WTC11 (cell line): Measurements from ENCODE around the gene SMOC1. TPM values are rescaled to one million over a fixed set of nuclear protein-coding genes. Genes with fewer than 3 reads are reported as not detected.

Experiments
- ATAC-seq: fragments of 200-7000 bp; cut with Tn5 transposase; 2 replicates; pipeline ENCODE4 v1.10.0; 2021; ENCODE audit warnings: mild to moderate bottlenecking, moderate library complexity
- CTCF ChIA-PET: fragments of 300-600 bp; sonication (Branson Sonifier 250); formaldehyde crosslinking; loops from one replicate; lab custom pipeline; 2021; ENCODE audit warnings: antibody characterized with exemption; lab: Charles Lee
- POLR2A ChIA-PET: fragments of 350-600 bp; sonication (Branson Sonifier 250); formaldehyde crosslinking; loops from one replicate; lab custom pipeline; 2021; ENCODE audit warnings: antibody characterized with exemption; lab: Charles Lee
- DNase-seq: peaks from one replicate; pipeline ENCODE4 v3.0.0; 2021; ENCODE audit warnings: low spot score
- H3K27ac Mint-ChIP-seq: 2 replicates; pipeline ENCODE4 v1.8.0; 2021; ENCODE audit warnings: mixed read lengths
- H3K27me3 Mint-ChIP-seq: 2 replicates; pipeline ENCODE4 v1.8.0; 2021; ENCODE audit warnings: low read depth, mild to moderate bottlenecking, moderate library complexity, mixed read lengths
- H3K36me3 Mint-ChIP-seq: 2 replicates; pipeline ENCODE4 v1.8.0; 2021; ENCODE audit warnings: mixed read lengths
- H3K4me1 Mint-ChIP-seq: 2 replicates; pipeline ENCODE4 v1.8.0; 2022; ENCODE audit warnings: mixed read lengths
- H3K4me3 Mint-ChIP-seq: 2 replicates; pipeline ENCODE4 v1.8.0; 2021; ENCODE audit warnings: mild to moderate bottlenecking, moderate library complexity, mixed read lengths
- H3K9me3 Mint-ChIP-seq: 2 replicates; pipeline ENCODE4 v1.8.0; 2021; ENCODE audit warnings: mixed read lengths
- AFF4 ChIP-seq: sonication (generic); formaldehyde crosslinking; IDR thresholded peaks from 2 replicates; pipeline ENCODE4 v1.8.1; 2023; ENCODE audit warnings: mild to moderate bottlenecking, missing genetic modification reagents, borderline replicate concordance
- AR ChIP-seq: fragments of 250-450 bp; sonication (Bioruptor Pico); IDR thresholded peaks from 2 replicates; pipeline ENCODE4 v1.9.0; 2021; ENCODE audit warnings: mild to moderate bottlenecking
- ELF4 ChIP-seq: sonication (generic); formaldehyde crosslinking; IDR thresholded peaks from 2 replicates; pipeline ENCODE4 v1.8.1; 2022; ENCODE audit warnings: low read depth, mild to moderate bottlenecking, moderate library complexity, missing genetic modification reagents
- FOXJ3 ChIP-seq: sonication (generic); formaldehyde crosslinking; IDR thresholded peaks from 2 replicates; pipeline ENCODE4 v1.9.0; 2021; ENCODE audit warnings: missing genetic modification reagents, mild to moderate bottlenecking, borderline replicate concordance
- FOXP1 ChIP-seq: sonication (generic); formaldehyde crosslinking; IDR thresholded peaks from 2 replicates; pipeline ENCODE4 v1.8.0; 2022; ENCODE audit warnings: missing genetic modification reagents, mild to moderate bottlenecking, moderate library complexity, borderline replicate concordance
- GABPB1 ChIP-seq: sonication (generic); formaldehyde crosslinking; IDR thresholded peaks from 2 replicates; pipeline ENCODE4 v1.8.1; 2023; ENCODE audit warnings: mild to moderate bottlenecking, missing genetic modification reagents
- JAZF1 ChIP-seq: fragments of 250-450 bp; sonication (Bioruptor Pico); IDR thresholded peaks from 2 replicates; pipeline ENCODE4 v1.9.0; 2021; ENCODE audit warnings: moderate library complexity, mild to moderate bottlenecking, inconsistent platforms
- TCF7 ChIP-seq: sonication (generic); formaldehyde crosslinking; IDR thresholded peaks from 2 replicates; pipeline ENCODE4 v1.8.0; 2022; ENCODE audit warnings: mild to moderate bottlenecking, low read depth, missing genetic modification reagents, moderate library complexity
- TEAD4 ChIP-seq: sonication (generic); formaldehyde crosslinking; IDR thresholded peaks from 2 replicates; pipeline ENCODE4 v1.8.0; 2022; ENCODE audit warnings: mild to moderate bottlenecking, missing genetic modification reagents
- ZNF263 ChIP-seq: sonication (generic); formaldehyde crosslinking; IDR thresholded peaks from 2 replicates; pipeline ENCODE4 v1.8.1; 2022; ENCODE audit warnings: low read depth, mild to moderate bottlenecking, moderate library complexity, missing genetic modification reagents
- total RNA-seq: library from RNA; stranded (reverse); gene quantifications from 3 replicates; pipeline ENCODE4 v1.2.3, GENCODE V29; 2021
- TF ChIP-seq, protein P1 (sequence below): sonication (generic); formaldehyde crosslinking; IDR thresholded peaks from 2 replicates; pipeline ENCODE4 v1.8.0; 2023; ENCODE audit warnings: missing genetic modification reagents, mild to moderate bottlenecking, borderline replicate concordance

Gene SMOC1
- total RNA-seq, 1 experiment from 2014 or later = 1.1 TPM

GRCh38 chr14:69841656-69842055, 37.6 kb upstream of the SMOC1 start:
- Mint-ChIP-seq H3K4me3 (no peak overlapping the region), H3K27ac (no peak overlapping the region), H3K9me3 (no peaks in the 10 kb centered on the region), H3K27me3 (no peaks in the 10 kb centered on the region), H3K4me1 (no peaks in the 10 kb centered on the region), H3K36me3 (no peaks in the 10 kb centered on the region)
- POLR2A ChIA-PET = no interaction called here
- CTCF ChIA-PET = no interaction called here
- TF ChIP-seq, protein P1, sequence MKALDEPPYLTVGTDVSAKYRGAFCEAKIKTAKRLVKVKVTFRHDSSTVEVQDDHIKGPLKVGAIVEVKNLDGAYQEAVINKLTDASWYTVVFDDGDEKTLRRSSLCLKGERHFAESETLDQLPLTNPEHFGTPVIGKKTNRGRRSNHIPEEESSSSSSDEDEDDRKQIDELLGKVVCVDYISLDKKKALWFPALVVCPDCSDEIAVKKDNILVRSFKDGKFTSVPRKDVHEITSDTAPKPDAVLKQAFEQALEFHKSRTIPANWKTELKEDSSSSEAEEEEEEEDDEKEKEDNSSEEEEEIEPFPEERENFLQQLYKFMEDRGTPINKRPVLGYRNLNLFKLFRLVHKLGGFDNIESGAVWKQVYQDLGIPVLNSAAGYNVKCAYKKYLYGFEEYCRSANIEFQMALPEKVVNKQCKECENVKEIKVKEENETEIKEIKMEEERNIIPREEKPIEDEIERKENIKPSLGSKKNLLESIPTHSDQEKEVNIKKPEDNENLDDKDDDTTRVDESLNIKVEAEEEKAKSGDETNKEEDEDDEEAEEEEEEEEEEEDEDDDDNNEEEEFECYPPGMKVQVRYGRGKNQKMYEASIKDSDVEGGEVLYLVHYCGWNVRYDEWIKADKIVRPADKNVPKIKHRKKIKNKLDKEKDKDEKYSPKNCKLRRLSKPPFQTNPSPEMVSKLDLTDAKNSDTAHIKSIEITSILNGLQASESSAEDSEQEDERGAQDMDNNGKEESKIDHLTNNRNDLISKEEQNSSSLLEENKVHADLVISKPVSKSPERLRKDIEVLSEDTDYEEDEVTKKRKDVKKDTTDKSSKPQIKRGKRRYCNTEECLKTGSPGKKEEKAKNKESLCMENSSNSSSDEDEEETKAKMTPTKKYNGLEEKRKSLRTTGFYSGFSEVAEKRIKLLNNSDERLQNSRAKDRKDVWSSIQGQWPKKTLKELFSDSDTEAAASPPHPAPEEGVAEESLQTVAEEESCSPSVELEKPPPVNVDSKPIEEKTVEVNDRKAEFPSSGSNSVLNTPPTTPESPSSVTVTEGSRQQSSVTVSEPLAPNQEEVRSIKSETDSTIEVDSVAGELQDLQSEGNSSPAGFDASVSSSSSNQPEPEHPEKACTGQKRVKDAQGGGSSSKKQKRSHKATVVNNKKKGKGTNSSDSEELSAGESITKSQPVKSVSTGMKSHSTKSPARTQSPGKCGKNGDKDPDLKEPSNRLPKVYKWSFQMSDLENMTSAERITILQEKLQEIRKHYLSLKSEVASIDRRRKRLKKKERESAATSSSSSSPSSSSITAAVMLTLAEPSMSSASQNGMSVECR (CRISPR knock-in tag) = no peak
- TF ChIP-seq JAZF1 (CRISPR knock-in tag) = no peak
- ATAC-seq (no peak), DNase-seq (no peak)

DNA sequence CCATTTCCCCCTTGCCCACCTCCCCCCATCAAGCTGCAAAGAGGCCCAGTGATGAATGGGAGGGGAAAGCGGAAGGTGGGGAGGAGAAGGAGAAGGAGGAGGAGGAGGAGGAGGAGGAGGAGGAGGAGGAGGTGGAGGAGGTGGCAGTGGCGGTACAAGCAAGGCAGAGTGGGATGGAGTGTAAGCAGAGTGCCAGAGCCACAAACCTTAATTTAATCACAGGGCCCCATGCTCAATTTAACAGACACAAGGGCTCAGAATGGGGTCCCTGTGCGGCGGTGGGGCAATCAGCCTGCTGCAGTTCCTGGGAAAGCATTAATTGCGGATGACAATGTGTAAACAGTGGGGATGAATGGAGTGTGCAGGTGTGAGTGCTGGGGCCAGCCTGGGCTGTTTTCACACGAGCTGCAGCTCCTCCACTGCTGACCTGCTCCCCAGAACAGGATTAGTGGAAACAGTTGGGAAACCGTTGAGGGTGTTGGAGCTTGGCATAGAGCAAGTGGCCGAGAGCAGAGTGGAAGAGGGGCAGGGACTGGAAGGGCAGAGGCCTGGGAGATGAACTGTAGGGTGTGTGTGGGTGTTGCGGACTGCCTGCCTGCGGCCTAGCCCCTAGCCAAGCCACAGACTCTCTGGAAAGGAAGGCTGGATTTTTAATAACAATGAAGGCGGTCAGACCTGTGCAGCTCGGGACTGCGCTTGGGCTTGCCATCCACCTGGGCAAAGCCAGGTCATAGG, 36.4 kb upstream of the SMOC1 start:
- DNase-seq = no peak
- ChIA-PET CTCF (interaction anchor here (0.6 to 1.3 kb wide), 3 partner anchors 28 to 247 kb away, joined by 3 to 4 read pairs (median 3); no protein-coding TSS in a partner anchor), POLR2A (interaction anchor here (0.5 to 0.6 kb wide), 2 partner anchors 253 to 281 kb away, joined by 3 to 7 read pairs; no protein-coding TSS in a partner anchor)
- Mint-ChIP-seq H3K4me1 (no peaks in the 10 kb centered on the region), H3K27me3 (no peaks in the 10 kb centered on the region), H3K27ac (no peak overlapping the region), H3K4me3 (no peak overlapping the region), H3K9me3 (no peaks in the 10 kb centered on the region), H3K36me3 (no peaks in the 10 kb centered on the region)
- TF ChIP-seq AR (no peak), ZNF263 (CRISPR knock-in tag) (peak; percentile 98), ELF4 (CRISPR knock-in tag) (peak; percentile 71; the same call in 1 of the 2 replicates), FOXJ3 (no peak)
- ATAC-seq = peak; percentile 43

DNA sequence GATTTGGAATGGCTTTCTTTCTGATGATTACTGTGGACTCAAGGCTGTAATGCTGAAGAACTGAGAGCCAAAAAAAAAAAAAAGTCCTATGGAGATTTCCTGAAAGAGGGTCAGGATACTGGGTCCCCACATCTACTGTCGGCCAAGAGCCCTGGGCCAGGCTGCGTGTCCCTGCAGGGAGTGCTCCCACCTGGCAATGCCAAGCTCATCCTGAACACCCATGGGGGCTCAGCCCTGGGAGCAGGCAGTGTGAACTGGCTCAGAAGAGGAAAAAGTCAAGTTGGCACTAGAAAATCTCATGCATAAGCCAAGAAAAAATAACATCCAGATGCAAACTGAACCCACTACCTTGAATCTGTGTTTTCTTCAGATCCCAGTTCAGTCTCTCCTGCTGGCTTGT, 35.0 kb upstream of the SMOC1 start:
- H3K4me1 Mint-ChIP-seq = no peaks in the 10 kb centered on the region
- H3K4me3 Mint-ChIP-seq = no peak overlapping the region
- H3K36me3 Mint-ChIP-seq = no peaks in the 10 kb centered on the region
- H3K9me3 Mint-ChIP-seq = no peaks in the 10 kb centered on the region
- no peak for ATAC-seq
- DNase-seq = no peak
- TF ChIP-seq GABPB1 (CRISPR knock-in tag) (no peak), FOXP1 (CRISPR knock-in tag) (no peak)
- CTCF ChIA-PET = interaction anchor here (0.7 to 0.8 kb wide), 2 partner anchors 35 to 184 kb away, joined by 3 read pairs; partner anchors contain the start of gene SMOC1
- POLR2A ChIA-PET = no interaction called here
- H3K27me3 Mint-ChIP-seq = no peaks in the 10 kb centered on the region
- no peak overlapping the region for H3K27ac Mint-ChIP-seq

GRCh38 chr14:69845050-69845581, 34.1 kb upstream of the SMOC1 start:
- ChIA-PET CTCF (interaction anchor here (1.4 kb wide), 1 partner anchor 183 kb away, joined by 6 read pairs; no protein-coding TSS in a partner anchor), POLR2A (interaction anchor here (0.6 kb wide), 1 partner anchor 9 kb away, joined by 8 read pairs; no protein-coding TSS in a partner anchor)
- Mint-ChIP-seq H3K4me3 (no peak overlapping the region), H3K27me3 (no peaks in the 10 kb centered on the region), H3K36me3 (no peaks in the 10 kb centered on the region), H3K9me3 (no peaks in the 10 kb centered on the region), H3K4me1 (no peaks in the 10 kb centered on the region), H3K27ac (no peak overlapping the region)
- ATAC-seq (no peak), DNase-seq (no peak)
- TF ChIP-seq TCF7 = no peak
- no peak for TF ChIP-seq AFF4
- TF ChIP-seq TEAD4 (CRISPR knock-in tag) = no peak
